GM21367 (cell line): Measurements from ENCODE around the gene BTG2.
A peak's percentile ranks its signal among the peaks of the same experiment; 100 is the strongest.

ENCODE experiments used
- ATAC-seq: cut with Tn5 transposase; IDR thresholded peaks from one replicate; pipeline ENCODE4 v1.9.1; 2021; ENCODE audit not compliant: unreplicated experiment

The BTG2 gene

DNA sequence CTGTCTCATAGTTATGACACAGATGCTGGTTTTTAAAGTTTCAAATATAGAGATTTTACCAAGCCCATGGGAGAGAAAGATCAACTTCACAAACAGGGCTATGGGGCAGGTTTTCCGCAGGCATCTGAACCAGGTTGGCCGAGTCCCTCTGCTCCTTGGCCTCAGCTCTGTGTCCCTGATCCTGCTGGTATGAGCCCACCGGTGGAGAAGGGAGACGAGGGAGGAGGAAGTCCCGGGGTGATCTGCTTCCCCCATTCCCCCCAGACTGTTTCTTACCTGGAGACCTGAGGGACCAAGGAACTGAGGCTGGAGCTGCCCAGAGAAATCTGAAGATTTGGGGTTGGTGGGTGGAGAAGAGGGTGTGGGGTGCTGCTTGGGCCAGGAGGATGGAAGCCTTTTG, 28.9 kb upstream of the BTG2 start:
- ATAC-seq: no peak

DNA sequence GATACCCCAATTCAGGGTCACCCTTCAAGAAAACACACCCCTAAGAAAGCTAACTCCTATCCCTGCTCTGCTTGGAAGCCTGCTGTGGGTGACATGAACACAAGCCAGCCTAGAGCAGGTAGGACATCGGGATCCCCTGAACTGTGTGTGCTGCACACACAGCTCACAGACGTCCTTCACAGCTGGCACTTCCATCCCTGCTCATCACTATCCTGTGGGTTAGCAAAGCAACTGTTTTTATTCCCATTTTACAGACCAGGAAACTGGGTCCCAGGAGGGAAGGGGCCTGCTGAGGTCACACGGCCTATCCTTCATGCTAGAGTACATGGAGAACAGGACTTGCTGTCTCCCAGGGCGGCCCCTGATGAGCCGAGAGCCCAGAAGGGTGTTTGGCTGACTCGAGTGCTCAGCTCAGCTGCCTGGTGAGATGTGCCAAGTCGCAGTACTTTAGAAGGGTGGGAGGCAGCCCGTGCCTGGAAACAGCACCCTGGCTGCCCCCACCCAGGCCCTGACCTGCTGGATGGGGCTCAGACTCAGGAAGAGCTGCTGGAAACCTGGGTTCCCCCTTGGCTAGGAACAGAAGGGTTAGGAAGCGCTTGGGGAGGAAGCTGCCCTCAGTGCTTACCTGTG, 28.3 kb upstream of the BTG2 start:
- ATAC-seq: no peak

DNA sequence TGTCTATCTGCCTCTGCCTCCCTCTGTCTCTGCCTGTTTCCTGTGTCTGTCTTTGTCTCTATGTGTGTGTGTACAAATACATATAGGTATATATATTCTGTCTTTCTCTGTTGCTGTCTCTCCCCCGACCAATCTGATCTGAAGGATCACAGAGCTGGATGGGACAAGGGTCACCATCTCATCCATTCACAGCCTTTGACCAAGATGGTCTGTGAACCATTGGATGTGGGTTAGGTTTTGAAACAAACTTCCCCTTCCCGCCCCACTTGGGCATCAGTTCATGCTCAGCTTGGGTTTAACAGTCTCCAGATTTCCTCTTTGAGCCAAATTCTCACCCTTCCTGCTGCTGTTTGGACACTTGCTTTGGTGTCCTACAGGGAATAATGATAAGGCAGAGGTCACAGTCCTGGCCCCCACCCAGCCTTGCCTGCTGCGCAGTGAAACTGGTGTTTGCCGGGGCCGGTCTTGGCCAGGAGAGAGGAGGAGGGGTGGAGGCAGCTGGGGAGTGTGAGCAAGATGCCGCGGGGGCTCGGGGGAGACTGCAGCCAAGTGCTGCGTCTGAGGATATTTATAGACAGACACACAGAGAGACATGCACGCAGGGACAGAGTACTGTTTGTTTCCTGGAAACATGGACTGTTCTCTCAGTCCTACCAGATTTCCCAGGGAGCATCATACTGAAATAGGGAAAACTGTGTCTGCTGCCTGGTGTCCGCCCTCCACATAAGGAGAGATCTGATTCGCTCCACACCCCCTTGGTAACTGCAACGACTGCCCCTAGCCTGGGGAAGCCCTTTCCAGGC, 27.0 kb upstream of the BTG2 start:
- ATAC-seq: no peak

DNA sequence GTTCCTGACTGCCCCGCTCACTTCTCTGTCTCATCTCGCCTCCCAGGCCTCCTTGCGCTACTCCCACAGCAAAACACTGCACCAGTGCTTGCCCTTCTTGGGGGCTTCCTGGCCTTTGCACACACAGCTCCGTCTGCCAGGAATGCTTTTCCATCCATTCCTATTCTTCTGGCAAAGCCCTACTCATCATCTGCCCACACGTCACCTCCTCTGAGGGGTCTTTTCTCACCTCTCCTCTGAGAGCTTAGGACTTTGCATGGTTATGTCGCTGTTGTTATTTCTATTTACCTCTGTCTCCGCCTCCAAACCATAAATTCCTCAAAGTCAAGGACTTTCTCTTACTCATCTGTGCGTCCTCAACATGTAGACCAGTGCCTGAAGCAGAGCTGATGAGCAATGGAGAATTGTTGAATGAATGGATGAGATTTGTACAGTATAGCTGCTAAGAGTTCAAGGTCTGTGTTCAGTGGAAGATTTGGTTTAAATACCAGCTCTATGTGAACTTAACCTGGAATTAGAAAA, 26.4 kb upstream of the BTG2 start:
- no peak for ATAC-seq

DNA sequence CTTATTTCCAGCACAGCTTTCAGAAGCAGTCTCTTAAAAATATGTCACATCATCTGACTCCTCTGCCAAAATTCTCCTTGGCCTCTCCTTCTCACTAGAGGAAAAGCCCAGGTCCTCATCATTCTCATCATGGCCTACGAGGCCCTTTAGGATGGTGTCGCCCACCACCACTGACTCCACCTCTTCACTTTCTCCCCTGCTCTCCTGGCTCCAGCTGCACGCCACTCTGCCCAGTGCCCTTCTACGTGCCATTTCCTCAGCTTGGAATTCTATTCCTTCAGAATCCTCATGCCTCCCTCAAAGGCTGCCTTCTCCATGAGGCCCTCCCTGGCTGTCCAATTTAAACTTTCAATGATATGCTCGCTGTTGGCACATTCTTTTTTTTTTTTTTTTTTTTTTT, 25.3 kb upstream of the BTG2 start:
- no peak for ATAC-seq

DNA sequence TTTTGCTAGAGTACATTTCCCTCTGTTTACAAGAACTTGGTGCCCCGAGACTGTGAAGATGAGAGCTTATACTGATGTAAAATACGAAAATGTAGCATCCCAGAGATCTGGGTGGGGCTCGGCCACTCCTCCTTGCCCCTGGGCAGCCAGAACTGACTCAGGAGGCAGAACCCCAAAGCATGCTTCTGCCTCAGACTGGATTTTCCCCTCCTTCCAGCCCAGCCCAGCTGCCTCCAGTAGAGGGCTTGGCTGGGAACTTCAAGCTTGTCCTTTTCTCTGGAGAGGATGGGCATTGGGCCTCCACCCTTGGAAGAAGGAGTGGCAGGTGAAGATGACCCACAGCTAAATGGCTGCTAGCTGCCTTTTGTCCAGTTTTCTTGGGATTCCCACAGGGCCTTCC, 24.3 kb upstream of the BTG2 start:
- ATAC-seq: no peak

DNA sequence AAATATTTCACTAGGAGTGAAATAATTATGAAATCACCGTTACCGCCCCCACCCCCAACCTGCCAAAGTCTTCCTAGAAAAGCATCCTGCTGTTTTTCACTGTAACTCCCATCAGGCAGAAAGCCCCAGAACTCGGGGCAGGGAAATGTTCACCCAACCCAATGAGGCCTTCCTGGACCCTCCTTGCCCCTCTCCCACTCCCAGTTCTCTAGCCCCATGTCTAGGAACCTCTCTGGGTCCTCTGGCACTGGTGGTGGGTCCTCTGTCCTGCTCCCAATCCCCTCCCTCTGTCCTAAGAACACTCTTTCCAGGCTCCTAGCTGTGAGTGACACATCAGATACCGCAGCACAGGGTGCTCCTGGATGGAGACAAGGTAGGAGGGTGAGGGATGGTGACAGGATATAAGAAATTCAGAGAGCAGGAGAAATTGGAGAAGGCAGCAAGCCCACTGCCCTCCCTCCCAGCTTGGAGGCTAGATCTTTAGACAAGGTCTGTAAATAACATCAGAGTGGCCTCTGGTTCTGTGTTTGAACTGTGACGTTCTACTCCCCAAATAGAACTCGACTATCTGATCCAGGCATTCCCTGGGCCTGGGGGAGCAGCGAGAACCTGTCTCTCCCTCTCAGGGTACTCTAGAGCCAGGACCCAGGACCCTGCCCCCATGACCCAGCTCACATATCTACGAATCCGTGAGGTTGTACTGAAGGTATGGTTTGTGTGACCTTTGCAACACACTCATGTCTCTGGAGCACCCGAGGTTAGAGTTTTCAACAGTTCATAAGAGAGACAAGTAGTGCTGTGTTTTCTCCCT, 23.3 kb upstream of the BTG2 start:
- no peak for ATAC-seq

DNA sequence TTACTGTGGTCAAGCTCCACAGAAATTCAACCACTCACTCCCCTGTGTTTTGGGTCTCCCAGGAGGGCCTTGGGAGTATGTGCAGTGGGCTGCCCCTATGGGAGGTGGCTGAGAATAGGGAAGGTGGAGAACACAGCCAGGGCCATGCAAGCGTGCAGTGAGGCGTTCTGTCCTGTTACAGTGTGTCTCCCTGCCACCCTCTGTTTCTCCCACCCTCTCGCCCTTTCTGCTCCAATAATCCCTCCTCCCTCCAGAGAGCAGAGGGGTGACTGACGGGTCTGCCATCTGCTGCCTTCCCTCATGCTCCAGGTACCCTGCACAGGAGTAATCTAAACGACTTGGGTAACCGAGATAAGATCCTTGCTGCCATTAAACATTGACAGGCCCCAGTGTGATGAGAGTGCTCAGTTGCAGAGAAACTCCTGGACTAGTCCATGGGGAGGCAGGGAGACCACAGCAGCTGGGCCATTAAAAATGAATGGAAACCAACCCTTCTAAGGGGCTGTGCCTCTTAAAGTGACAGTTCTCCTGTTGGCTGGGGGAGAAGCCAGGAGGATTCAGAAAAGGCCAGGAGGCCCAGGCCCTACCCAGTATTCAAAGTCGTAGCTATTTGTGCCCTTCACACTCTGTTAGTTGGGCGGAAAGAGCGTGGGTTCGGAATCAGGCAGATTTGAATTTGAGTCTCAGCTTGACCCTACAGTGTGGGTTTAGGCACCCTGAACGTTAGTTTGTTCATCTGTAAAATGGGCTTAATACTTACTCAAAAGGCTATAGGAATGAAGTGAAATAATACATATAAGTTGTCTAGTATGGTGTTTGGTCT, 22.4 kb upstream of the BTG2 start:
- no peak for ATAC-seq

DNA sequence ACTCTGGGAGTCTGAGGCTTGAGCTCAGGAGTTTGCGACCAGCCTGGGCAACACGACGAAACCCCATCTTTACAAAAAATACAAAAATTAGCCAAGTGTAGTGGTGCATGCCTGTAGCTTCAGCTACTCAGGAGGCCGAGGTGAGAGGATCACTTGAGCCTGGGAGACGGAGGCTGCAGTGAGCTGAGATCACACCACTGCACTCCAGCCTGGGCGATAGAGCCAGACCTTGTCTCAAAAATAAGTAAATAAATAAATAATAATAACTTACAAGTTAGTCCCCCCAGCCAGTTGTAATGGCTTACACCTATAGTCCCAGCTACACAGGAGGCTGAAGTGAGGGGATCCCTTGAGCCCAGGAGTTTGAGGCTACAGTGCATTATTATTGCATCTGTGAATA, 21.7 kb upstream of the BTG2 start:
- ATAC-seq: no peak

DNA sequence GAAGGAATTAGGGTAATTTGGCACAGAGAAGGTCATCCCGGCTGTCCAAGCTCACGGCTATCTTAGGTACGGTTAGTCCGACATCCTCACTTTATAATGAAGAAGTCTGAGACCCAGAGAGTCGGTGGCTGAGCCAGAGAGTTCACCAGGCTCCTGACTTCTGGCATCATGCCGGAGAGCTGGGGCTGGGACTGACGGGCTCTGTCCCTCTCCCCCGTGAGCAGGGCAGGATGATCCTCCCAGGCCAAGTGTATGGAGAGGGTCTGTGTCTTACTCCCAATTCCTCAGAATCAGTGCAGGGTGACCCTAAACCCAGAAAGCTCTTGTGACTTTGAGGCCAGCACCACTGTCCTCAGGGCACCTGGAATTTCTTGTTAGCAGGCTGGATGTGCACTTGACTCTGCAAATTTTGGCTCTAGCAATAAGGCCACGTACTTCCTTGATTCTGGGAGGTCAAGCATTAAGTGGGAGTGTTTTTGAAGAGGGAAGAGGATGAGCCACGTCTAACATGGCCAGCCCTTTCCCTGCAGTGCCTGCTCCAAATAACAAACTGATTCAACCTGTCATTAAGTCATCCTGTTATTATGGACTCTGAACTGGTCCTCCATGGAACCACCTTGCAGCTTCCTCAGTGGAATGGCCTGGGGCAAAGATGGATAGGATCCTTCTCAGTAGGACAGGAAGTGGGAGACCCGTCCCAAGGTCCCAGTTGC, 20.8 kb upstream of the BTG2 start:
- no peak for ATAC-seq

DNA sequence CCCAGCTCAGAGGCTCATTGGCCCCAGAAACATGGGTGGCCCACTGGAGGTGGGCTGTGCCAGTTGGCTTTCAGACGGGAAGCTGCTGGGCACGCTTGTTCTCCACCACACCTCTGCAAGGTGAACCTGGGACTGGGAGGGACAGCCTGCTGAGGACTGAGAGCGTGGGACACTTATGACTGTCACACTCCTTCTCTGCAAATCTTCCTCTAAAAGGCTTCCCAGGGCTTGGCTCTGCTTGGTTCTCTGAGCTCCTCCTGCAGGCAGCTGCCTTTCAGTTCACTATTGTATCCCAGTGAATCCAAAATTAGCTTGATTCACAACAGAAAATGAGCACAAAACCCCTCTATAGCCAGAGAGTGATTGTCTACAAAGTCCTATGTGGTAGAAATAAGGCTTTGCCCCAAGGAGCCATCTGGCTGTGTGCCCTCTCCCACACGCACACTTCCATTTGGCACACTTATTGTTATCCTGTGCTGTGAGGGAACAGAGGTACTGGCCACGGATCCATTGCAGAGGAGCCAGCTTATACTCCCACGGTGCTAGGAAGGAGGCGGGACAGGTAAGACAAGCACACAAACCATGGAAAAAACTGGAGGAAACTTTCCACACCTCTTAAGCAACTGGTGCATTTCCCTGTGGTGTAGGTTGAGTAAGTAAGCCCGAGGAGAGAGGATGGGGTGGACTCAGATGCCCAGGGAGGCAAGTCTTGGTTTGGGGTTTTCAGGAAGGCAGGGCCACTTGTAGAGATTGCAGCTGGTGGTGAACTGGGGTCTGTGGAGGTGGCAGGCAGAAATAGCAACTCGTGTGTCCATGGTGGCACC, 18.9 kb upstream of the BTG2 start:
- no peak for ATAC-seq

DNA sequence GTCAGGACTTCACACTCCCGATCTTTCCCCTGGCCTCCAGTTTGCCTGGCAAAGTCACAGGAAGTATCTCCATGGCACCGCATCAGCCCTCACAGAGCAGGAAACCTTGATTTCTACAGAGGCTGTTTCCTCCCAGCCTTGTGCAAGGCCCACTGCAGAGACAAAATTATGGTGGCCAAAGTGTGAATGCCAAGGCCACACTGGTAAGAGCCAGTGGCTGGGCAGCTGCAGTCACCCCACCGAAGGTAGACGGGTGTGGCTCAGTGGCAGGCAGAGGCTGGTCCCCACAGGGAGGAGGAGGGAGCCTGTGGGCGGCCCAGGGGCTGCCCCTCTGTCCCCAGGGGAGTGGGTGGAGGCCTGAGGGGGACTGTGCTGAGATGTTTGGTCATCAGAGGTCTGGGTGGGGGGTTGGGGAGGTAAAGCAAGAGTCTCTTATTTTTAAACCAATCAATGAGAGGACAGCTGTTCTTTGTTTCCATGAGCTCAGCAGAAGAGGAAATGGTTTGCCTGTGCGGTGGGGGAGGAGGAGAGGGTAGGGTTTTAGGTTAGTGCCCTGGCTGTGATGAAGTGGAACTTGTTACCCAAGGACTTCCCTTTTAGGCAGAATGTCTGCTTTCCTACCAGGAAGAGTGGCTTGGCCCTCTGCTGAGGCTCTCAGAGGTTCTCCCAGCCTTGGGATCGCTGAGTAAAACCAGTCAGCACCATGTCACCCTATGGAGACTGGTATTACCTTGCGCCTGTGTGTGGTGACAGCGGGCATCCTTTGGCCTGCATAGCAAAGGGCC, 18.0 kb upstream of the BTG2 start:
- ATAC-seq: peak; percentile 39

DNA sequence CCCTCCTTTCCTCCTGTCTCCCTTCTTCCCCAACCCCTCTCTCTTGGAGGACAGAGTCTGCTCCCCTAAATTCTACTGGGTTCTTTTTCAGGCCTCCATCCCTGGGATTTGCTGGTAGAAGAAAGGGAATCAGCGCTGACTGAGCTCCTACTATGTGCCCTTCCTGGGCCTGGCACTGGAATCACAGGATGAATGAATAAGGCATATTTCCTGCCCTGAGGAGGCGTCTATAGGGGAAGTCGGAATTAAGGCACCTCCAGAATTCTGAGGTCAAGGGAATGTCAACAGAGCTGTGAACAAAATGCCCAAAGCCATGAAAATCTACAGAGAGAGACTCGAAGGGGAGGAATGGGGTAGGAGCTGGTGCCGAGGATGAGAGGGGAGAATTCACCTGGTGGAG, 17.4 kb upstream of the BTG2 start:
- ATAC-seq: no peak

DNA sequence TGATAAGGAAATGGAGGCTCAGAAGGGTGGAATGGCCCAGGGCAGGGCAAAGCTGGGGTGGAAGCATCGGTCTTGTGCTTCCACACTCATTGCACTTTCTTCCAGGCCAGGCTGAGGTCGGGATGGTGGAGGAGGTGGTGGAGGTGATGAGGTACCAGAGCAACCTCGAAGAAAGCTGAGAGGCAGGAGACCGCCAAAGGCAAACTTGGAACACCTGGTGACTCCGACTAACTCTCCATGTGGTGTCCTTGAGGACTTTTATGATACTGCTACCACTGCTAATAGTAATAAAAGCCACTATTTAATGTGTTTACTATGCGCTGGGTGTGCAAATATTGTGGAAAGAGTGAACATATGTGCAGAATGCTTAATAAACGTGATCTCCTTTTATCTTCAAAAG, 16.9 kb upstream of the BTG2 start:
- ATAC-seq: no peak

DNA sequence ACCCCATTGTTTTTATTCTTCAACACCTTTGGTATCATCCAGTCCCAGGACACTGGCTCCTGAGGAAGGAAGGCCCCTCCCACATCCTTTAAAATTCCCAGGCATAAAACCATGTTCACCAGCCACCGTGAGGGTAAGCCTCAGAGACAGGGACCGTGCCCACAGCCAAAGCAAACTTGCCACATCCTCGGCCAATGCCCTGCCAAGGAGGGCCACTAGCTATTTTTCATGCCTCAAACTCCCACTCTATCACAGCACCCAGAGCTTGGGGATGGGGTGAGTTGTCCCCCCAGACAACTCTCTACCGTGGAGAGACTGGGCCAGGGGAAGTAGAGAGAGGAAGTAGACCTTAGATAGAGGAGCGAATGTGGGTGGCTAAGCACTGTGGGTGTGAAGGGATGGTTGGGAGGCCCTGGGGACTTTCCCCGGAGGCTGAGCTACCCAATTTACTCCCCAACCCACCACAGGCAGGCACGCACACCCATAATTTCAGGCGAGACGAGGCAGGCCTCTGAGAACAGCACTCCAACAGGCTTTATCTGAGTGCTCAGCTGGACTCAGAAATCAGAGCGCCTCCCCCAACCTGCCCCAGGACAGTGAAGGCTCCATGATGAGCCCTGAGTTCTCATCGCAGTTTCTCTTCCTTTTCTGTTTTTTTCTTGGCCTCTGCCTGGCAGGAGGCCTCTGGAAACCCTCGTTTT, 15.9 kb upstream of the BTG2 start:
- peak; percentile 41 for ATAC-seq

DNA sequence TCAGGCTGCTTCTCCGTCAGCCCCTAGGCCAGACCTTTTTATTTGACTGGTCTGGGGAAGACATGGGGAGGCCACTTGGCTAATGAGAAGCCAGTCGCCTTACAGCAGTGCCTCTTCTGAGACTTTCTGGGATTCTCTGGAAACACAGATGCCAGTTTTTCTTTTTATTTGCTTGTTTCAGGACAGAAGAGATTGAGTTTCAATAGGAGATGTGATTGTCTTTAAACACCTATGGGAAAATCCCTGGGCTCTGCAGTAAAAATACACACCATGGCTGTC, 15.4 kb upstream of the BTG2 start:
- no peak for ATAC-seq

DNA sequence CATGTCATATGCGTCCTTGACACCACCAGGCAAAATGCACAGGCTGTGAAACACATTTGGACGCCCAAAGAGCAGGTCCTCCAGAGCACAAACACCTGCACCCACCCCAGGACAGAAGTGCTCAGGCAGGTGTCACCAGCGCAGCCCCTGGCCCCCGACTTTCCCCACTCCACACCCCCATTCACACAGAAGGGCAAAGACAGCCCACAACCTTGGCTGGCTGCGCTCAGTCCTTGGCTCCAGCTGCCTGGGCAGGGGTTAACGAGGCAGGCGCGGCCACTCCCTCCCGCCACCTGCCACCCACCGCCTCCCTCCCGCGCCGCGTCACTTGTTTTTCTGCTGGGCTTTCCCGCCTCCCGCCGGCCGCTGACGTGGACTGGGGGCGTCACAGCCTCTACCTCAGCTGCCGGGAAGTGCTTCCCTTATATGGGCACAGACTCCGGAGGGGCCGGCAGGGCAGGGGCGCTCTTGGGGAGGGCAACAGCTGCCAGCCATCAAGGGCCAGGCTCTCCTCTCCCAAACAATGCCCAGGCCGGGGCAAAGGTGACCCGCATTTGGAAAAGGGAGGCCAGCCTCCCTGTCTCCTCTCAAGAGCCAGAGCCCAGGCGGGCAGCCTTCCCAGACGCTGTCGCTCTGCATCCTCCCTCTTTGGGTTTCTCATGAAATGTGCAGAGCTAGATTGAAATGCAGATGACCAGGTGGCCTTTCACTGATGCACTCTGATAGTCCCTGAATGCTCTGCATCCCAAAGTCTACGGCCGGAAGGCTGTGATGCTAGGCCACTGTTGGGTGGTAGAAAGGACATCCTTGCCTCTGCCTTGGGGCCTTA, 14.8 kb upstream of the BTG2 start:
- ATAC-seq: peak; percentile 40
